Natural killer cell treated with Interleukin-12 subunit alpha and Interleukin-12 subunit beta and Interleukin-15 and Interleukin-18, amount 100 ng/mL, for 72 hours (primary cell): Measurements from ENCODE around the gene SLC35A4. TPM values are rescaled to one million over a fixed set of nuclear protein-coding genes. Genes with fewer than 3 reads are reported as not detected.
A peak's percentile ranks its signal among the peaks of the same experiment; 100 is the strongest.

Source experiments
- ATAC-seq, 2 donors: fragments of 150-1000 bp; cut with Tn5 transposase in 1 of 2; sonication (Bioruptor Pico), chemical (Tn5 transposase) in 1 of 2; 2 replicates each; pipeline ENCODE4 v1.10.0; 2021
- DNase-seq: peaks from one replicate; pipeline ENCODE4 v3.0.0; 2022; ENCODE audit warnings: low spot score
- H3K27ac Mint-ChIP-seq, 2 donors: 1 replicate in 1 of 2; 2 replicates in 1 of 2; pipeline ENCODE4 v1.8.0; 2022; ENCODE audit warnings: mixed read lengths in 2 of 2, mild to moderate bottlenecking in 1 of 2, moderate library complexity in 1 of 2
- H3K27me3 Mint-ChIP-seq, 2 donors: 1 replicate in 1 of 2; 2 replicates in 1 of 2; pipeline ENCODE4 v1.8.0; 2022; ENCODE audit warnings: mixed read lengths in 2 of 2
- H3K36me3 Mint-ChIP-seq: one replicate; pipeline ENCODE4 v1.8.0; 2022; ENCODE audit warnings: mixed read lengths
- H3K4me1 Mint-ChIP-seq, 2 donors: 1 replicate in 1 of 2; 2 replicates in 1 of 2; pipeline ENCODE4 v1.8.0; 2022; ENCODE audit warnings: low read depth in 2 of 2, mixed read lengths in 2 of 2, mild to moderate bottlenecking in 1 of 2
- H3K4me3 Mint-ChIP-seq: one replicate; pipeline ENCODE4 v1.8.0; 2022; ENCODE audit warnings: mixed read lengths
- H3K9me3 Mint-ChIP-seq: 2 replicates; pipeline ENCODE4 v1.8.0; 2022; ENCODE audit warnings: mixed read lengths
- total RNA-seq, 2 donors: library from RNA; stranded (reverse); gene quantifications; one replicate each; pipeline ENCODE4 v1.2.3, GENCODE V29; 2022

The SLC35A4 gene, protein sequence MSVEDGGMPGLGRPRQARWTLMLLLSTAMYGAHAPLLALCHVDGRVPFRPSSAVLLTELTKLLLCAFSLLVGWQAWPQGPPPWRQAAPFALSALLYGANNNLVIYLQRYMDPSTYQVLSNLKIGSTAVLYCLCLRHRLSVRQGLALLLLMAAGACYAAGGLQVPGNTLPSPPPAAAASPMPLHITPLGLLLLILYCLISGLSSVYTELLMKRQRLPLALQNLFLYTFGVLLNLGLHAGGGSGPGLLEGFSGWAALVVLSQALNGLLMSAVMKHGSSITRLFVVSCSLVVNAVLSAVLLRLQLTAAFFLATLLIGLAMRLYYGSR
- 10 to 100 TPM; 73.8 to 97.3 TPM for total RNA-seq

DNA sequence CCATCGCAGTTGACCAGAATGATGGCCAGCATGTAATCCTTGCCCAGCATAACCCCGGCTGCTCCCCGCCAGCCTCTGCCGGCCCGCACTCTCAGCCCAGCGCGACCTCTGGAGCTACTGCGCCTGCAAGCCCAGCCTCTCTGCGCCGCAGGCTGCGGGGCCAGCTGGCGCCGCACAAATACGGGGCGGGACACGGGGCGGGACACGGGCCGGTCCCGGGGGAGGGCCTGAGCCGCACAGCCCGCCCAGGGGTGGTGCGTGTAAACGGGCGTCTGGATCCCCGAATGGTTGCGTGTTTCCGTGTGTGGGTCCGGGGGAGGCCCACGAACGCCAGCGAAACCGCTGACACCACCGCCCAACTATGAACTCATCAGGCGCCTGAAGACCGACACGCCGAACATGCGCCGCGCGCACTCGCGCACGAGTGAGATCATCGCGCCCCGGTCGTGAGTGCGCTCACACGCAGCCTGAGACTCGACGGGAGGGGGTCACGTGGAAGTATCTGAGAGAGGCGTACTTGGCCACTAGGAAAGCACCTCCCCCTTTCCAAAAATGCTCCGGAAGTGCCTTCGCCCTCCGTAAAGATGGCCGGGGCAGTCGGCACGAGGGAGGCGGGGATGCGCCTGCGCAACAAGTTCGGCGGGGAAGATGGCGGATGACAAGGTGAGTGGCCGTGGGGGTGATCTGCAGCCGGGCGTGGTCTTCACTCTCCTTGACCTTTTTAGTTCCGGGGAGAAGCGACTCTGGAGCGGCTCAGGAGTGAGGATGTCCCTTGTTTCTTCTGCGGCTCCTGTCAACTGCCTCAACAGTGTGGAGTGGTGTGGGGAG is at the start of gene SLC35A4, which contains the start of gene APBB3:
Gene SLC35A4 (plus strand): TSS at position 633 of the 828 bp plus-strand sequence. CDS start 2,342 bp downstream, outside the sequence.
Gene APBB3 (minus strand): TSS at position 403 of the 828 bp plus-strand sequence. CDS start 353 bp downstream, at position 50.
- Mint-ChIP-seq H3K9me3 (no peaks in the 10 kb centered on the region), H3K27me3 (no peaks in the 10 kb centered on the region), H3K27ac (peak within 1 kb of the TSS; percentile 88 to 96), H3K4me3 (peak within 1 kb of the TSS; percentile 94), H3K4me1 (peaks cover 44 to 45% of the 10 kb centered on the region in 2 donors), H3K36me3 (peaks cover 5% of the 10 kb centered on the region)
- ATAC-seq (peak; percentile 95), DNase-seq (peak; percentile 98)

DNA sequence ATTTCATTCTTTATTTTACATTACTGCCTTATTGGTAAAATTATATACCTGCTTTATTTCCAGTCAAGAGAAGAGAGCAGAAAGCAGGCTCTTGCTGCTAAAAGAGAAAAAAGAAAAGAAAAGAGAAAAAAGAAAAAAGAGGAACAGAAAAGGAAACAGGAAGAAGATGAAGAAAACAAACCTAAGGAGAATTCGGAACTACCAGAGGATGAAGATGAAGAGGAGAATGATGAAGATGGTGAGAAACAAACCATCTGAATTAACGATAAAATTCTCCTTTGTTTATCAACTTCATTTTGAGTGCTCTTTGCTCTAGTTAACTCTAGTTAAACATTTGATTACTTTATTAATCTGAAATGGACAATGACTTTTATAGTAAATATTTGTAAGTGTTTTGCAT is 40.6 kb upstream of the SLC35A4 start:
- H3K36me3 Mint-ChIP-seq: peaks cover 16% of the 10 kb centered on the region
- H3K4me3 Mint-ChIP-seq: no peak overlapping the region
- ATAC-seq (no peak), DNase-seq (no peak)
- H3K27ac Mint-ChIP-seq: peak overlapping the region in 1 of 2 donors; percentile 18
- H3K27me3 Mint-ChIP-seq: no peaks in the 10 kb centered on the region
- H3K4me1 Mint-ChIP-seq: no peaks in the 10 kb centered on the region
- H3K9me3 Mint-ChIP-seq: no peaks in the 10 kb centered on the region

DNA sequence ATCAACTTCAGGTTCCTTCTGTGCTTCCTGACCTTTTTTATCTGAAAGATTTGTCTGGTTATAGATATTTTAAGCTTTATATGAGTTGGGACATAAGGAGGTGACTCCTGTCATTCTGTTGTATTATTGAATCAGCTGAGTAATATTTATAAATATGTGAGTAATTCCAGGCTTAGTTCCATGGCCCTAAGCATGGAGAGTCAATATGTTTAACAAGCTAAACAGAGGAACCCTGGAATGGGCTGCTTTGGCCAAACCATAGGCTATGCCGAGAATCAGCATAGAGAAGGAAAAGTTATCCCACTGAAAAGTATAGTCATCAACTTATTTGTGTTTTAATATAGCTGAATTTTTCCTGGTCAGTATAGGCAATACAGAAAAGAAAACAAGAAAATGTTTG is 24.4 kb upstream of the SLC35A4 start:
- peaks cover 25% of the 10 kb centered on the region for H3K36me3 Mint-ChIP-seq
- no peaks in the 10 kb centered on the region for H3K9me3 Mint-ChIP-seq
- H3K27me3 Mint-ChIP-seq: no peaks in the 10 kb centered on the region
- H3K4me1 Mint-ChIP-seq: peaks cover 1 to 5% of the 10 kb centered on the region in 2 donors
- ATAC-seq: no peak
- no peak overlapping the region for H3K4me3 Mint-ChIP-seq
- DNase-seq: no peak
- H3K27ac Mint-ChIP-seq: no peak overlapping the region

DNA sequence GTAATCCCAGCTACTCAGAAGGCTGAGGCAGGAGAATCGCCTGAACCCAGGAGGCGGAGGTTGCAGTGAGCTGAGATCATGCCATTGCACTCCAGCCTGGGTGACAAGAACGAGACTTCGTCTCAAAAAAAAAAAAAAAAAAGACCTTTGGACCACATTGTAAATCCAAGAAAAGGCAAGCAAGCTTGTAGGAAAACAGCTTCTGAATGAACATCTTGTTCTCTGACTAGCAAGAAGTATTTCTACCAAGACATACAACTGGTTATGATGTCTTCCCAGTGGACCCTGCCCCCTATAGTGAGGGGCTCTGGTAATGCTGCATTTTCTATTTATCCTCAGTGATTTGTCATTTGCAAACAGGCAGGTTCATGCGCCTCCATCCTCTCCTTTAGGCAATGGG is 21.7 kb upstream of the SLC35A4 start:
- H3K27me3 Mint-ChIP-seq: no peaks in the 10 kb centered on the region
- H3K4me1 Mint-ChIP-seq: peaks cover 3 to 10% of the 10 kb centered on the region in 2 donors
- DNase-seq: no peak
- no peak for ATAC-seq
- no peak overlapping the region for H3K27ac Mint-ChIP-seq
- H3K9me3 Mint-ChIP-seq: no peaks in the 10 kb centered on the region
- H3K36me3 Mint-ChIP-seq: peaks cover 25% of the 10 kb centered on the region
- no peak overlapping the region for H3K4me3 Mint-ChIP-seq

DNA sequence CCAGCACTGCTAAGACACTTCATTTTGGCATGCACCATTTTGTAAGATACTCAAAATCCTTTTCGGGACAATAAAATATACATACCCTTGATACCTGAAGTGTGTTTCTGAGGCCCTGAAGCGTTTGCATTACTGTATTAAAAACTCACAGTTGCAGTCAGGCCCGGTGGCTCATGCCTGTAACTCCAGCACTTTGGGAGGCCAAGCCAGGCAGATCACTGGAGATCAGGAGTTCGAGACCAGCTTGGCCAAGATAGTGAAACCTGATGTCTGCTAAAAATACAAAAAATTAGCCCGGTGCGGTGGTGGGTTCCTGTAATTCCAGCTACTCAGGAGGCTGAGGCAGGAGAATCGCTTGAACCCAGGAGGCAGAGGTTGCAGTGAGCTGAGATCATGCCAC is 19.6 kb upstream of the SLC35A4 start:
- H3K27ac Mint-ChIP-seq: peak overlapping the region; percentile 2 to 22
- no peak overlapping the region for H3K4me3 Mint-ChIP-seq

DNA sequence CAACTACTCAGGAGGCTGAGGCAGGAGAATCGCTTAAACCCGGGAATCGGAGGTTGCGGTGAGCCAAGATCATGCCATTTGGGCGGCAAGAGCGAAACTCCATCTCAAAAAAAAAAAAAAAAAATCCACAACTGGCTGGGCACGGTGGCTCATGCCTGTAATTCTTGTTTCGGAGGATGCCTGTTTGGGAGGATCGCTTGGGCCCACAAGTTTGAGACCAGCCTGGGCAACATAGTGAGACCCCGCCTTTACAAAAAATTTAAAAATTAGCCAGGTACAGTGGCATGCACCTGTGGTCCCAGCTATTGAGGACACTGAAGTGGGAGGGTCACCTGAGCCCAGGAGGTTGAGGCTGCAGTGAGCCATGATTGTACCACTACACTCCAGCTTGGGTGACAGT is 19.0 kb upstream of the SLC35A4 start:
- DNase-seq (no peak), ATAC-seq (no peak)
- Mint-ChIP-seq H3K36me3 (peaks cover 22% of the 10 kb centered on the region), H3K27ac (no peak overlapping the region), H3K9me3 (no peaks in the 10 kb centered on the region), H3K27me3 (no peaks in the 10 kb centered on the region), H3K4me1 (peaks cover 19 to 29% of the 10 kb centered on the region in 2 donors), H3K4me3 (no peak overlapping the region)

More for the DNA sequence above, 19.6 kb upstream of the SLC35A4 start:
- no peak for ATAC-seq
- no peaks in the 10 kb centered on the region for H3K27me3 Mint-ChIP-seq
- H3K4me1 Mint-ChIP-seq: peaks cover 15 to 28% of the 10 kb centered on the region in 2 donors
- no peak for DNase-seq
- no peaks in the 10 kb centered on the region for H3K9me3 Mint-ChIP-seq
- peaks cover 18% of the 10 kb centered on the region for H3K36me3 Mint-ChIP-seq

DNA sequence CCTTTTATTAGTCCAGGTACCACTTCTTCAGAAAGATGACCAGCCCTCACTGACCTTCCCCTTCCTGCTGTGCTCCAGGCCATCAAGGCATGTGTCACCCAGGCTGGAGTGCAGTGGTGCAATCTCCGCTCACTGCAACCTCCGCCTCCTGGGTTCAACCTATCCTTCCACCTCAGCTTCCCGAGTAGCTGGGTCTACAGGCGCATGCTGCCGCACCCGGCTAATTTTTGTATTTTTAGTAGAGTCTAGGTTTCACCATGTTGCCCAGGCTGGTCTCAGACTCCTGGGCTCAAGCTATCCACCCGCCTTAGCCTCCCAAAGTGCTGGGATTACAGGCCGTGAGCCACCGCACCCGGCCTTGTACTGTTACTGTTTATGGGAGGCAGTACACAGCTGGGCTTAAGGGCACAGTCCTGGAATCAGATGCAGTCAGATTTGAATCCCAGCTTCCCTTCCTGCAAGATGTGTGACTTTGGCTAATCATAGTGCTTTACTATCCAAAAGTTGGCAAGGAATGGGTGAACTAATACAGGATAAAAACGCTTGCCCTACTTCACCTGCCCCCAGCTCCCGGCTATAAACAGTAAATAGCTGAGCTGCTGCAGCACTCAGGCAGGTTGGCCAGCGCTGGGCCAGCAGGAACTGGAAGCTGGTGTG is 17.6 kb upstream of the SLC35A4 start:
- Mint-ChIP-seq H3K4me1 (peaks cover 27 to 32% of the 10 kb centered on the region in 2 donors), H3K36me3 (peaks cover 23% of the 10 kb centered on the region), H3K4me3 (peak overlapping the region; percentile 79), H3K27me3 (no peaks in the 10 kb centered on the region), H3K9me3 (no peaks in the 10 kb centered on the region), H3K27ac (peak overlapping the region; percentile 75 to 93)
- DNase-seq (no peak), ATAC-seq (no peak)

DNA sequence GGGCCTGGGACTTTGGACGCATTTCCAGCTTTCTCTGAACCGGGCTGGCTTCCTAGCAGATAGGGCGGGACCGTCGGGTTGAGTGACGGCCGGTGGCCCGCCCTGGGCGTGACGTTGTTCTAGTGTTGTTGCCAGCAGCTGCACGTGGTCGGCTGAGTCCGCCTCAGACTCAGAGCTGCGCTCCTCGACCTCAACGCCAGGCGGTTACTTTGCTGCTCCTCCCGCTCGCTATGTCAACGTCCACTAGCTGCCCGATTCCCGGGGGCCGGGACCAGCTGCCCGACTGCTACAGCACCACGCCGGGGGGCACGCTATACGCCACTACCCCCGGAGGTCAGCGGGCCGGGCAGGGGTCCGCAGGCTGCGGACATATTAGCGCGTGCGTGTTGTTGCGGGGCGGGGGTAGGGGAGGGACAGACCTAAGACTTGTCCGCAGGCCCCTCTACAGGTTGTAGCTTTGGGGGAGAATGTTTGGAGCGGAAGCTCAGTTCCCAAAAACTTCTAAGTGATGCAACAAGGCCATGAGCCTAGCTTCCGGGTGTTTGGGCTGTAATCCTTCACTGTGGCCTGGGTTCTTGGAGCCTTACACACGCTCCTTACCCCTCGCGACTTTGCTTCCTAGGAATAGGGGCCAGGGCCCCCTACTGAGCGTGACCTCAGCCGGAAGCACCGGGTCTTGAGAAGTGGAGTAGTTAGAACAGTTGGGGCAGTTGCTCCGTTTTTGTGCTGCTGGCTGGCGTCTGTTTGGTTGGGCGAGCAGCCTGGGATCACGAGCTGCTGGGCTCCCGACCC is 16.9 kb upstream of the SLC35A4 start, which contains the start of gene EIF4EBP3:
Gene EIF4EBP3 (plus strand): TSS at position 155 of the 792 bp plus-strand sequence. CDS start 76 bp downstream, at position 231.
- Mint-ChIP-seq H3K36me3 (peaks cover 24% of the 10 kb centered on the region), H3K9me3 (no peaks in the 10 kb centered on the region), H3K27ac (peak within 1 kb of the TSS; percentile 75 to 93), H3K27me3 (no peaks in the 10 kb centered on the region), H3K4me3 (peak within 1 kb of the TSS; percentile 79), H3K4me1 (peaks cover 27 to 32% of the 10 kb centered on the region in 2 donors)
- peak; percentile 86 for DNase-seq
- ATAC-seq: peak; percentile 98

DNA sequence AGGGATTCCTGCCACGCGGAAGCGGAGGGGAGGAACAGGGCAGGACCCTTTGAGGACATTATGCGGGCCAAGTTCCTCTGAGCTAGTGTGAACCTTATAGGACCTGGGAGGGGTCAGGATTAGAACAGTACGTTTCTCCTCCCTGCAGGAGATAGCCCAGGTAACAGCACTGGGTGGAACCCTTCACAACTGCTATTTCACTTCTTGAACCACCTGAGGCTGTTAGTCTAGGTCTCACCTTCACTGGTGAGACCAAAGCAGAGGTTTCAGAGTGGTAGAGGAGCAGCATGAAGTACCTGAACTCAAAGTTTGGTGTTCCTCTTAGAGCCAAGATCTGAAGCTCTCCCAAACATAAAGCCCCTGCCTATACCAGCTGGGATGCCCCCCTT is 16.3 kb upstream of the SLC35A4 start:
- Mint-ChIP-seq H3K36me3 (peaks cover 28% of the 10 kb centered on the region), H3K4me3 (peak overlapping the region; percentile 79), H3K9me3 (no peaks in the 10 kb centered on the region), H3K27ac (peak overlapping the region; percentile 75 to 93), H3K4me1 (peaks cover 33 to 38% of the 10 kb centered on the region in 2 donors), H3K27me3 (no peaks in the 10 kb centered on the region)
- no peak for ATAC-seq
- no peak for DNase-seq

DNA sequence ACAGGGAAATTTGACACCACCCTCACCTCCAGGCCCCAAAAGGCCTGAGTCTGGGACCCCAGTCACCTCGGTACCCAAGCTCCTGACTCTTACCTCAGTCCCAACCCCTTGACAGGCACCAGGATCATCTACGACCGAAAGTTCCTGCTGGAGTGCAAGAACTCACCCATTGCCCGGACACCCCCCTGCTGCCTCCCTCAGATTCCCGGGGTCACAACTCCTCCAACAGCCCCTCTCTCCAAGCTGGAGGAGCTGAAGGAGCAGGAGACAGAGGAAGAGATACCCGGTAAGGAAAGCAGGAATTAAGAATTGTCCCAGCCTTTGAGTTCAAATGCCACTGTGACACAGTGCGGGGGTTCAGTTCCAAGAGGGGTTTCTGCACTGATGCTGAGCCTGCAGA is 15.8 kb upstream of the SLC35A4 start:
- no peaks in the 10 kb centered on the region for H3K27me3 Mint-ChIP-seq
- H3K27ac Mint-ChIP-seq: peak overlapping the region; percentile 75 to 93
- ATAC-seq: no peak
- DNase-seq: no peak
- peak overlapping the region; percentile 47 for H3K4me3 Mint-ChIP-seq
- H3K36me3 Mint-ChIP-seq: peaks cover 28% of the 10 kb centered on the region
- no peaks in the 10 kb centered on the region for H3K9me3 Mint-ChIP-seq
- peaks cover 38 to 43% of the 10 kb centered on the region in 2 donors for H3K4me1 Mint-ChIP-seq

DNA sequence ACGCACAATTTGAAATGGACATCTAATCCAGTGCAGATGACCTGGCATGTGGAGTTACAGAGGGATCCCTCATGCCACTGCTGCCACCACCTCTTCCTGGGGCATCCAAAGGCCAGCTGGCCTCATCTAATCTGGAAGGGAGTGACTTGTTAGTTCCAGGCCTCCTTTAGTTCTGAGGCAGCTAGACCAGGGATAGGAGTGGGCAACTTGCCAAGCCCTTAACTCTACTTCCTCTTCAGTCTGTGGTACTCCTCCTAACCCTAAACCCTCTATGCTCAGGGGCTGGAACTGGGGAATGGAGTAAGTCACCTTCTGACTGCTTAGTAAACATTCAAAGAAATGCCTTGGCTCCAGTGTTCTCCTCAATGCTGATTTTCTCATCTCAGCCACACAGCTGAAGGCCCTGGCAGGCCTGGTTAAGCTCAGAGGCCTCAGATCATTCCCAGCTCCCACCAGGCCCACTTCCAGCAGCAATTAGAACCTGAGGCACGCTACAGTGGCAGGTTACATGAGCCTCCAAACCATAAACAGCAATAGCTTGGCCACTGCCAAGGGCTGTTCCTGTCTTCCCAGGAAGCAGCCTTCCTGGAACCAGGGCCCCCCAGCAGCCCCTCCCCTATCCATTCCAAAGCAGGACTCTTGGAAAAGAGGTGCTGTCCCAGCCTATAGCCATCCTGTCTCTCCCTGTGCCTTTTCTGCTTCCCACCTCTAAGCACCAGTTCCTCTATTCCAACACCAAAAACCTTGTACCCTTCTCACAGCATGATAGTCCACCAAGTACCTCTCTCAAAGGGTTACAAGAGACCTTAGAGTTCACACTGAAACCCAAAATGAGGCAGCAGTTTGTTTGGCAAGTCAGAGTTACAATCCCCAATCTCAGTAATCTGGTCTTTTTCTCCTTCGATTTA is 15.1 kb upstream of the SLC35A4 start:
- H3K4me3 Mint-ChIP-seq: peak overlapping the region; percentile 47
- peak overlapping the region; percentile 37 to 93 for H3K27ac Mint-ChIP-seq
- H3K27me3 Mint-ChIP-seq: no peaks in the 10 kb centered on the region
- DNase-seq (no peak), ATAC-seq (no peak)
- peaks cover 30% of the 10 kb centered on the region for H3K36me3 Mint-ChIP-seq
- no peaks in the 10 kb centered on the region for H3K9me3 Mint-ChIP-seq
- peaks cover 45 to 48% of the 10 kb centered on the region in 2 donors for H3K4me1 Mint-ChIP-seq
